ENCODE results near the gene PNMA8B.

GRCh38 chr19:46447824-46448223, 47.8 kb downstream of the PNMA8B start:
- TF ChIP-seq POLR2AphosphoS5 (IDR thresholded peaks at IDR 0.05) (no peak), CTCF (IDR thresholded peaks at IDR 0.05) (no peak)
